GM21786 (cell line): ENCODE data around the gene MRPL37.
"Not testable (repeated sequence)": the region's sequence is repeated elsewhere in the genome, so short reads cannot be mapped to it uniquely, and the experiment has no call there.

Source experiments
- ATAC-seq: cut with Tn5 transposase; IDR thresholded peaks from one replicate; pipeline ENCODE4 v1.9.1; 2021; ENCODE audit not compliant: unreplicated experiment

MRPL37 gene

GRCh38 chr1:54199765-54200518 is at the start of gene MRPL37, which contains the start of gene CYB5RL:
Gene MRPL37, plus strand, starts transcription at chr1:54200167. Its CDS starts 77 bp downstream, at chr1:54200244.
Gene CYB5RL, minus strand, starts transcription at chr1:54200030. Its CDS starts 4,414 bp downstream, at chr1:54195616.
- ATAC-seq: peak; percentile 98

GRCh38 chr1:54151013-54151412 is 49.0 kb upstream of the MRPL37 start:
- ATAC-seq: no peak

- no peak for ATAC-seq
Measured at GRCh38 chr1:54152696-54153095, 47.3 kb upstream of the MRPL37 start, which contains the start of gene CDCP2. Gene CDCP2, minus strand, starts transcription at chr1:54153000. Its CDS starts 78 bp downstream, at chr1:54152922.

GRCh38 chr1:54153535-54154439 is 46.2 kb upstream of the MRPL37 start:
- ATAC-seq: no peak

GRCh38 chr1:54156201-54156600 is 43.8 kb upstream of the MRPL37 start:
- ATAC-seq: no peak

- ATAC-seq: no peak
Measured at GRCh38 chr1:54156986-54157385, 43.0 kb upstream of the MRPL37 start.

GRCh38 chr1:54157401-54157800 is 42.6 kb upstream of the MRPL37 start:
- no peak for ATAC-seq

GRCh38 chr1:54158071-54158470 is 41.9 kb upstream of the MRPL37 start:
- no peak for ATAC-seq

GRCh38 chr1:54159733-54160316 is 40.1 kb upstream of the MRPL37 start:
- ATAC-seq: no peak

- no peak for ATAC-seq
Measured at GRCh38 chr1:54160351-54160750, 39.6 kb upstream of the MRPL37 start.

- no peak for ATAC-seq
Measured at GRCh38 chr1:54161495-54162168, 38.3 kb upstream of the MRPL37 start.

GRCh38 chr1:54163051-54163450 is 36.9 kb upstream of the MRPL37 start:
- no peak for ATAC-seq

- ATAC-seq: no peak
Measured at GRCh38 chr1:54163573-54163972, 36.4 kb upstream of the MRPL37 start.

- ATAC-seq: no peak
Measured at GRCh38 chr1:54165146-54165545, 34.8 kb upstream of the MRPL37 start.

GRCh38 chr1:54166357-54166756 is 33.6 kb upstream of the MRPL37 start:
- ATAC-seq: not testable (repeated sequence)

- ATAC-seq: no peak
Measured at GRCh38 chr1:54167422-54168139, 32.4 kb upstream of the MRPL37 start.

- ATAC-seq: no peak
Measured at GRCh38 chr1:54168206-54168965, 31.6 kb upstream of the MRPL37 start.

- ATAC-seq: no peak
Measured at GRCh38 chr1:54169068-54169467, 30.9 kb upstream of the MRPL37 start.

- ATAC-seq: no peak
Measured at GRCh38 chr1:54171016-54171415, 29.0 kb upstream of the MRPL37 start.
